ENCODE results near the gene PROKR1.

- no peak for TF ChIP-seq CTCF (conservative IDR thresholded peaks at IDR 0.05; ENCODE audit: low read length)
- TF ChIP-seq EZH2phosphoT487 (IDR thresholded peaks at IDR 0.05; ENCODE audit: borderline replicate concordance), result no peak
Measured at GRCh38 chr2:68623820-68624219, 19.6 kb upstream of the PROKR1 start.

Measured in Loucy (cell line).